ENCODE data around the gene MDFI. TPM values are rescaled to one million over a fixed set of nuclear protein-coding genes. Genes with fewer than 3 reads are reported as not detected.
"Not testable (repeated sequence)": the region's sequence is repeated elsewhere in the genome, so short reads cannot be mapped to it uniquely, and the experiment has no call there.

The MDFI gene
- polyA plus RNA-seq, 1 of the 3 experiments (the other 2 are of a cell fraction), result 7.0 TPM

GRCh38 chr6:41618598-41618997 lies 19.7 kb upstream of the MDFI start:
- CTCF ChIA-PET, result interaction anchor here (1.0 to 1.5 kb wide), 5 partner anchors 14 to 250 kb away, joined by 3 to 7 read pairs (median 5); no protein-coding TSS in a partner anchor

GRCh38 chr6:41619193-41619592 lies 19.1 kb upstream of the MDFI start:
- H3F3A ChIP-seq (replicated peaks; ENCODE audit: insufficient read depth); DNase-seq; H3K9me2 ChIP-seq; H3K9ac ChIP-seq; POLR2A ChIA-PET; H3K79me2 ChIP-seq (ENCODE audit: insufficient read depth); H3K4me3 ChIP-seq (ENCODE audit: low read depth in 2 of 2, low read length in 1 of 2); H3K27me3 ChIP-seq (ENCODE audit: insufficient read depth); H3K27ac ChIP-seq (ENCODE audit: low read depth in 2 of 2, low read length in 1 of 2); H3K4me2 ChIP-seq; H2AFZ ChIP-seq (ENCODE audit: low read depth); H3K4me1 ChIP-seq (ENCODE audit: control insufficient read depth in 1 of 2, insufficient read depth in 2 of 2, low read depth in 1 of 2, low read length in 1 of 2); H4K20me1 ChIP-seq (ENCODE audit: insufficient read depth); H3K36me3 ChIP-seq (replicated peaks in 1 of 2; ENCODE audit: control insufficient read depth in 1 of 2, insufficient read depth in 2 of 2, low read length in 1 of 2); H3K9me3 ChIP-seq: not testable (repeated sequence)
- WGBS (ENCODE audit: low lambda C conversion rate), result 47% methylated on average over 4 of the region's 4 CpGs
- CTCF ChIA-PET, result interaction anchor here (1.0 to 1.5 kb wide), 3 partner anchors 17 to 195 kb away, joined by 3 to 7 read pairs (median 5); no protein-coding TSS in a partner anchor

More at GRCh38 chr6:41618598-41618997, 19.7 kb upstream of the MDFI start:
- Histone ChIP-seq H3K27me3 (ENCODE audit: insufficient read depth) (no peaks in the 10 kb centered on the region), H3K4me2 (no peak overlapping the region), H4K20me1 (ENCODE audit: insufficient read depth) (no peaks in the 10 kb centered on the region), H3K9me2 (no peaks in the 10 kb centered on the region), H3K27ac (ENCODE audit: low read depth in 2 of 2, low read length in 1 of 2) (no peak overlapping the region), H3K9ac (no peak overlapping the region), H3K36me3 (replicated peaks in 1 of 2; ENCODE audit: control insufficient read depth in 1 of 2, insufficient read depth in 2 of 2, low read length in 1 of 2) (no peaks in the 10 kb centered on the region), H3K4me3 (ENCODE audit: low read depth in 2 of 2, low read length in 1 of 2) (no peak overlapping the region), H3F3A (replicated peaks; ENCODE audit: insufficient read depth) (no peaks in the 10 kb centered on the region), H3K9me3 (no peaks in the 10 kb centered on the region), H2AFZ (ENCODE audit: low read depth) (no peak overlapping the region), H3K4me1 (ENCODE audit: control insufficient read depth in 1 of 2, insufficient read depth in 2 of 2, low read depth in 1 of 2, low read length in 1 of 2) (no peaks in the 10 kb centered on the region), H3K79me2 (ENCODE audit: insufficient read depth) (no peaks in the 10 kb centered on the region)
- whole genome bisulfite sequencing (ENCODE audit: low lambda C conversion rate), result 47% methylated on average over 3 of the region's 3 CpGs
- TF ChIP-seq FOXM1 (IDR thresholded peaks at IDR 0.05; ENCODE audit: low read depth), result no peak
- no peak for TF ChIP-seq YY1 (IDR thresholded peaks at IDR 0.05; ENCODE audit: low read depth)
- TF ChIP-seq TCF12 (IDR thresholded peaks at IDR 0.05), result no peak
- no peak for TF ChIP-seq CHD2 (IDR thresholded peaks at IDR 0.05; ENCODE audit: low read length, partially characterized antibody)
- TF ChIP-seq REST (IDR thresholded peaks at IDR 0.05; ENCODE audit: low read depth, low read length), result no peak
- no peak for TF ChIP-seq GABPA (IDR thresholded peaks at IDR 0.05; ENCODE audit: low read depth)
- no peak for TF ChIP-seq TEAD4 (IDR thresholded peaks at IDR 0.05; ENCODE audit: borderline replicate concordance, insufficient read depth)
- no peak for TF ChIP-seq SIN3A (IDR thresholded peaks at IDR 0.05; ENCODE audit: borderline replicate concordance, low read depth, low read length)
- no peak for TF ChIP-seq MEF2A (IDR thresholded peaks at IDR 0.05; ENCODE audit: borderline replicate concordance, low read depth)
- no peak for TF ChIP-seq MXI1 (IDR thresholded peaks at IDR 0.05; ENCODE audit: low read depth, low read length)
- TF ChIP-seq FOXJ3 (CRISPR knock-in tag; IDR thresholded peaks at IDR 0.05), result no peak
- no peak for TF ChIP-seq JUND (IDR thresholded peaks at IDR 0.05)
- TF ChIP-seq FOSL2 (IDR thresholded peaks at IDR 0.05; ENCODE audit: borderline replicate concordance, low read depth), result no peak
- TF ChIP-seq SMC3 (IDR thresholded peaks at IDR 0.05; ENCODE audit: low read depth, low read length), result no peak
- no peak for TF ChIP-seq EP300 (IDR thresholded peaks at IDR 0.05; ENCODE audit: borderline replicate concordance in 1 of 2, low read depth in 1 of 2, low read length in 1 of 2)
- TF ChIP-seq USF1 (IDR thresholded peaks at IDR 0.05; ENCODE audit: borderline replicate concordance, low read depth), result no peak
- TF ChIP-seq RXRA (IDR thresholded peaks at IDR 0.05; ENCODE audit: borderline replicate concordance, low read depth), result no peak
- POLR2A ChIA-PET, result no interaction called here
- DNase-seq, result no peak

Data from SK-N-SH (cell line).